CD4-positive, alpha-beta T cell treated with Interleukin-21 for 1 hour (primary cell): ENCODE measurements around the gene MOV10L1.
"Not testable (repeated sequence)": the region's sequence is repeated elsewhere in the genome, so short reads cannot be mapped to it uniquely, and the experiment has no call there.

Source experiments
- DNase-seq: peaks from one replicate; pipeline ENCODE4 v3.0.0-alpha.2; 2020

The MOV10L1 gene

DNA sequence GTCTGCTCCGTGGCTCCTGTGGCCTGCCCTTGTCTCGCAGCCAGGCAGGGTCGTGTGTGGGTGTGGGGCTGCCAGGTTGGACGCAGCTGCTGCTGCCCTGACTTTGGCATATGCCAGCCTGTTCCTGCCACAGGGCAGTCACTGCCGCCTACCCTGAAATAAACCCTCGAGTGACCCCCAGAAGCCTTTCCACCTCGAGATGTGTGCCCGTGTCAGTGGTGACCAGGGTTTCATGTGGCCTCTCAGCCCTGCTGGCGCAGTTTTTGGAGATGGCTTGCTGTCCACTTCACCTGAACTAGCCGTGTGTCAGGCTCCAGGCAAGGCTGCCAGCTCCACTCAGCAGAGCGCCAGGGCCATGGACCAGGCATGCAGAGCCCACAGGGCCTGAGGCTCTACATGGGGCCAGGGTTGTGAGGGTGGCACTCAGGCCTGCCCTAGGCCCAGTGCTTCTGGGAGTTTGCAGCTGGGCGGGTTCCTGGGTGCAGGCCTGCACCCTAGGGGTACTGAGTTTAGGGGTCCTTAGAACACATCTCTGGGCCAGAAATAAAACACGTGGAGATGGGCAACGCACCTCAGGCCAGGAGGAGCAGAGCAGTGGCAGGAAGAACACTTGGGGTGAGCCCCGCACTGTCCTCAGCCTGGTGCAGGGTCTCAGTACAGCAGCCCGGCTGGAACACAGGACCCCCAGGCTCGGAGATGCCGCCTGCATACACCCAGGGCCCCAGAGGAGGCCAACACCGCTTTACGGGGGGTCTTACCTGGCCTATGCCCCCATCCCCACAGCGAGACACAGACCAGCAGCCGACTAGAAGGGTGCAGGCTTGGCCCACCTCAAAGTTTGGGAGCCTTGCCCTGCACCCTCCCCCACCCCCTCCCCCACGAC lies 71.9 kb downstream of the MOV10L1 start:
- no peak for DNase-seq

DNA sequence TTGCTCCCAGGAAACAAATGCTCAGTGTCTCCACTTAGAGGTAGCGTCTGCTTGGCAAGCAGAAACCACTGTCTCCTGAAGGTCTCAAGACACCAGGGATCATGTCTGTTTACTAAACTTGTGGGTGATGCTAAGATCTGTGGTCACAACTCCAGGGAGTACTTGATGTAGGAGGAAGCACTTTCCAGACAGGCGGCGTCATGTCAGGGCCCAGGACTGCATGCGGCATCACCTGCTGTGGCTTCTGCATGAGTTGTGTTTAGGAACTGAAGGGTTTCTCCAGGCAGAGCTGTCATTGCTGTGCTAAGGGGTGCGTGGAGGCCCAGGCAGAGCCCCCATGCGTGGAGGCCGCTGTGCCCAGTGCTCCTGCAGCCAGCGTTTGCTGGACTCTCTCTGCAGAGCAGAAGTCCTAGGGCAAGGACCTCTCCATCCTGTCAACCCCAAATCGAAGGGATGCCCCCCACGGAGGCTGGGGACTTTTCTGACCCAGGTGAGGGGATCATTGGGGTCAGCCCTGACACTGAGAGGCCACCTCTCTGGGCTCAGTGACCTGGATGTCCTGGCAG lies 72.7 kb downstream of the MOV10L1 start:
- no peak for DNase-seq

DNA sequence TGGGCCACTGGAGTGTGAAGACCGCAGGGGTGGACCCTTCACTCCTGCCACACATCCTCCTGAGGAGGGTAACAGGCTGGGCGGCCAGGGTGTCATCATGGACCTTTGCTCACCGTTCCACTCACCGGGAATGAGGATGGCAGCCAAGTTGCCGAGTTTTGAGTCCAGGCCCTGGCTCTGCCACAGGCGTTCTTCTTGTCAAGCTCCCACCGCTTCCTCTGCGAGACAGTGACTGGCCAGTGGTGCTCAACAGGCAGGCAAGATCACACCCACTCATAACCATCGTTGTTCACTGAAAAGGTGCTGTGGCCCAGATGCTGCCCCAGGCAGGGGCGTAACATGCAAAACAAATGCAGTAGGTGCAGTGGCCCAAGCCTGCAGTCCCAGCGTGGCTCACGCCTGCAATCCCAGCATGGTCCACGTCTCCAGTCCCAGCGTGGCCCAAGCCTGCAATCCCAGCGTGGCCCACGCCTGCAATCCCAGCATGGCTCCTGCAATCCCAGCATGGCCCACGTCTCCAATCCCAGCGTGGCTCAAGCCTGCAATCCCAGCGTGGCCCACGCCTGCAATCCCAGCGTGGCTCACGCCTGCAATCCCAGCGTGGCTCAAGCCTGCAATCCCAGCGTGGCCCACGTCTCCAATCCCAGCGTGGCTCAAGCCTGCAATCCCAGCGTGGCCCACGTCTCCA lies 75.8 kb downstream of the MOV10L1 start:
- DNase-seq = no peak

DNA sequence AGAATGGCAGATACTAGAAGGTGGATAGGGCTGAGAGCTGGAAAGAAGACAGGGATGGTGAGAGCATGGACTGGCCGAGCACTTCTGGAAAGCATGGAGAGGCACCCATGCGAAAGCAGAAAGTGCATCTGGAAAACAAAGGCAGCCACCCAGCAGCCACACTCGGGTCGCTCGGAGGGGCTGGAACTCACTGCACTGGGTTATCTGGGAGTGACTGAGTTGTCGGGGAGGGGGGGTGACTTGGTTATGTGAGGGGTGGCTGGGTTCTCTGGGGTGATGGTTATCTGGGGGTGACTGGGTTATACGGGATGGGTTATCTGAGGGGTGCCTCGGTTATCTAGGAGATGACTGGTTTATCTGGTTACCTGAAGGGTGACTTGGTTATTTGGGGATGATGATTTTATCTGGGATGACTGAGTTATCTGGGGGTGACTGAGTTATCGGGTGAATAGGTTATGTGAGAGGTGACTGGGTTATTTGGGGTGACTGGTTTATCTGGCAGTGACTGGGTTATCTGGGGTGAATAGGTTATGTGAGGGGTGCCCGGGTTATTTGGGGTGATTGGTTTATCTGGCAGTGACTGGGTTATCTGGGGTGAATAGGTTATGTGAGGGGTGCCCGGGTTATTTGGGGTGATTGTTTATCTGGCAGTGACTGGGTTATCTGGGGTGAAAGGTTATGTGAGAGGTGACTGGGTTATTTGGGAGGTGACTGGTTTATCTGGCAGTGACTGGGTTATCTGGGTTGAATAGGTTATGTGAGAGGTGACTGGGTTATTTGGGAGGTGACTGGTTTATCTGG lies 78.1 kb downstream of the MOV10L1 start:
- DNase-seq = no peak

DNA sequence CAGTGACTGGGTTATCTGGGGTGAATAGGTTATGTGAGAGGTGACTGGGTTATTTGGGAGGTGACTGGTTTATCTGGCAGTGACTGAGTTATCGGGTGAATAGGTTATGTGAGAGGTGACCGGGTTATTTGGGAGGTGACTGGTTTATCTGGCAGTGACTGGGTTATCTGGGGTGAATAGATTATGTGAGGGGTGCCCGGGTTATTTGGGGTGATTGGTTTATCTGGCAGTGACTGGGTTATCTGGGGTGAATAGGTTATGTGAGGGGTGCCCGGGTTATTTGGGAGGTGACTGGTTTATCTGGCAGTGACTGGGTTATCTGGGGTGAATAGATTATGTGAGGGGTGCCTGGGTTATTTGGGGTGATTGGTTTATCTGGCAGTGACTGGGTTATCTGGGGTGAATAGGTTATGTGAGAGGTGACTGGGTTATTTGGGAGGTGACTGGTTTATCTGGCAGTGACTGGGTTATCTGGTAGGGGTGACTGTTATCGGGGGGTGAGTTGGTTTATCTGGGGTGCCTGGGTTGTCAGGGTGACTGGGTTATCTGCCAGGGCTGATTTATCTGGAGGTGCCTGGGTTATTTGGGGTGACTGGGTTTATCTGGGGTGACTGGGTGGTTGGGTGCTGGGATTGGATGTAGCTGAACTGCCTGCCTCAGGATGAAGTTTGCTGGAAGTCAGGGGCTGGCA lies 78.8 kb downstream of the MOV10L1 start:
- not testable (repeated sequence) for DNase-seq

DNA sequence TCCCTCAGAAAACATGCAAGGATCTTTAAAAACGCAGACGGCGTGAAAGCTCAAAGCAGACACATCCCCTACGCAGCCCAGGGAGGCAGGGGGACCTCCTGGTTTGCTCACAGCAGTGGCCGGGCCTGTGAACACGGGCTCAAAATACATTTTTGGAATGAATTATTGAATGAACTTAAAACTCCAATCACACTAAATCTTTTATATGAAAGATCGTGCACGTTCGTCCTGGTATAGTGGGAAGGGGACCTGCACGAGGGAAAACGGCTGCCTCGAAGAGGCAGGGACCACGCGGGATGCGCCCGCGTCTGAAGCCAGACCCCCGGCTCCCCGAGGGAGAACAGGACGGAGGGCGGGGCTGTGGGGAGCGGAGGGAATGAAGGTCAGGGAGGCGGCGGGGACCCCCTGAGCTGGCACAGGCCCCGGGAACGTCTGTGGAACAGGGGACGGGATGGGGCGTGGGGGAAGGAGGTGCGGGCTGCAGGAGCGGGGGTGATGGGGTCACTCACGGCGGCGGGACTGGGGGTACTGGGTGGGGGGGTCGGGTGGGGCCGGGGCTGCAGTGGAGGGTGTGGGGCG lies 79.5 kb downstream of the MOV10L1 start:
- DNase-seq = no peak

DNA sequence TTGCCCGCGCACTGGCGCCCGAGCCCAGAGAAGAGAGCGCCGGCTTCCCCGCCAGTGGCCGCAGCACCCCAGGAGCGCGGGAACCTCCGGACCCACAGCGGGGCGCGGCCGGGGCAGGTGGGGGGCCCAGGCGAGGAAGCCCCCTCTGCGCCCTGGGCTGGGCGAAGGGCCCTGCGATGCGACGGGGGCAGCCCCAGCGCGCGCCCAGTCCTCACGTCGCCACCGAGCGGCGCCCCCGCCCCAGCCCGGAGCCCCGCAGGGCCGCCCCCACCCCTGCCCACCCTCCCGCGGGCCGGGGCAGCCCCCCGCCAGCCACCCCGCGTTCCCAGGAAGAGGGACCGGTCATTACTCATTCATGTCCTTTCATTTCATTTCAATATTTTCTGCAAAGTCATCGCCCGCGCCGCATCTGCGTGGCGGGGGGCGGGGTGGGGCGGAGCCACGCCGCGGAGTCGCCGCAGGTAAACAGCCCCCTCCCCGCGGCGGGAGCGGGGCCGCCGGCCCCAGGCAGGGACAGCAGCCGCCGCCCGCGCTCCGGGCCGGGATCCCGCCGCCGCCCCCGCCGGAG lies 80.1 kb downstream of the MOV10L1 start:
- DNase-seq = peak; percentile 19

DNA sequence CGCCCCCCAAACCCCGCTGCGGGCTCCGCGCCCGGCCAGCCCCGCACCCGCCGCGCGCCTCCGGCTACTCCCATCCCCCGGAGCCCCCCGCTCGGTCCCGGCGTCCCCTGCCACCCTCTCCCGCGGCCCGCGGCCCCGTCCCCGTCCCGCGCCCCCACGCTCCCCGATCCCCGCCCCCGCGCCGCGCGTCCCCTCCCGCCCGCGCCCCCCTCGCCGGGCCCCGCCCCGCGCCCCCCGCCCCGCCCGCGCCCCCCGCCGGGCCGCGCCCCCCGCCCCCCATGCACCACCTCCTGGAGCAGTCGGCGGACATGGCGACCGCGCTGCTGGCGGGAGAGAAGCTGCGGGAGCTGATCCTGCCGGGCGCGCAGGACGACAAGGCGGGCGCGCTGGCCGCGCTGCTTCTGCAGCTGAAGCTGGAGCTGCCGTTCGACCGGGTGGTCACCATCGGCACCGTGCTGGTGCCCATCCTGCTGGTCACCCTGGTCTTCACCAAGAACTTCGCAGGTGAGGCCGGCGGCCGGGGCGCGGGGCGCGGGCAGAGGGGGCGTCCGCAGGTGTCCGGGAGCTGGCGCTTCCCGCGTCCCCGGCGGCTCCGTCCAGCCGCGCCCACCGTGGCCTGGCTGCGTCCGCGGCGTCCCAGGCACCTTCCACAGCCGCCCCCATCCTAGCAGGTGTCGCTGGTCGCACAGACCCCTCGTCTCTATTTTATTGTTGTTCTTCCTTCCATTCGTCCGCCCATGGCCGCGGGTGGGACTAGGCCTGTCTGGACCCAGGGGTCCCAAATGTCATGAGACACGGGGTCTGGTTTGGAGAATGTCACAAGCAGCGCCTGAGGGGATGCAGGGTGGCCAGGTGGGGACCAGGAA lies 80.9 kb downstream of the MOV10L1 start, which contains the start of gene PANX2:
Gene PANX2 (plus strand): TSS at position 279 of the 866 bp plus-strand sequence. CDS start 0 bp downstream, at position 279.
- no peak for DNase-seq

DNA sequence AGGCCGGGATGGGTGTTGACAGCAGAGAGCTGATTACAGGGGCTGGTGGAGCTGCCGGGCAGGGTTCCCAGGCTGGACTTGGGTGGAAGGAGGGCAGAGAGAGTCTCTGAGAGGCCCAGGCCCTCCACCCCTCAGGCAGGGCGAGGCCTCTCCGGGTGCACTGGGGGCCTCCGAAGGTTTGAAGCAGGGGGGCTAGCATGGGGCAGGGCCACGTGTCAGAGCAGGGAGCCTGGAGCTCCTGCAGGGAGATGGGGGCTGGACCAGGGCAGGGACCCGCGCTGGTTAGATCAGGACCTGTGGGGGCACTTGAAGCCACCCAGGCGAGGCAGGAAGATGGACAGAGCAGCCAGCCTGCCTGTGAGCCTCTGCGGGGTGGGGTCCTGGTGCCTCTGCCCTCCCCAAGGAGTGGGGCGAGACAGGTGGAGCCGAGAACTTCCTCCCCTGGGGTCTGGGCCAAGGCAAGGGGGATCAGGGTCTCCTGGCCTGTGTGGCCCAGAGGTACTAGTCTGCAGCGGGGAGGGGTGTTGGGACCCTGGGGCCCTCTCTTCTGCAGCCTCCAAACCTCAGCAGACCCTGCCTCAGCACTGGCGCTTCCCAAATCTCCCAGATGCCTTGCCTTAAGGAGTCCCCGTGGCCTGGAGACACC lies 81.6 kb downstream of the MOV10L1 start:
- no peak for DNase-seq

DNA sequence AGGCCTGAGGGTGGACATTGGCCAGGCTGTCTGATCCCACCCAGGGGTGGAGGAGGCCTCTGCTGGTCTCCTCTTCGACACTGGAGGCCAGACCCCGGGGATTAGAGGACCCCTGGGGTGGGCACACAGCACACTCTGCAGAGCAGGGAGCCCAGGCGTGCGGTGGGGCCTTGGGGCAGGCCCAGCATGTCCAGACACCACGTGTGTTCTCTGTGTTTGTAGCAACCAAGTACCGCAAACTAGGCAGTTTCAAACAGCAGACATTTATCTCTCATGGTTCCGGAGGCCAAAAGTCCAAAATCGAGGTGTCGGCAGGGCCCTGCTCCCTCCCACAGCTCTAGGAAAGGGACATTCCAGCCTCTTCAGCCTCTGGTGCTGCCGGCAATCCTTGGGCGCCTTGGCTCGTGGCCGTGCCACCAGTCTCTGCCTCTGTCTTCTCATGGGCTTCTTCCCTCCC lies 82.2 kb downstream of the MOV10L1 start:
- DNase-seq = no peak

DNA sequence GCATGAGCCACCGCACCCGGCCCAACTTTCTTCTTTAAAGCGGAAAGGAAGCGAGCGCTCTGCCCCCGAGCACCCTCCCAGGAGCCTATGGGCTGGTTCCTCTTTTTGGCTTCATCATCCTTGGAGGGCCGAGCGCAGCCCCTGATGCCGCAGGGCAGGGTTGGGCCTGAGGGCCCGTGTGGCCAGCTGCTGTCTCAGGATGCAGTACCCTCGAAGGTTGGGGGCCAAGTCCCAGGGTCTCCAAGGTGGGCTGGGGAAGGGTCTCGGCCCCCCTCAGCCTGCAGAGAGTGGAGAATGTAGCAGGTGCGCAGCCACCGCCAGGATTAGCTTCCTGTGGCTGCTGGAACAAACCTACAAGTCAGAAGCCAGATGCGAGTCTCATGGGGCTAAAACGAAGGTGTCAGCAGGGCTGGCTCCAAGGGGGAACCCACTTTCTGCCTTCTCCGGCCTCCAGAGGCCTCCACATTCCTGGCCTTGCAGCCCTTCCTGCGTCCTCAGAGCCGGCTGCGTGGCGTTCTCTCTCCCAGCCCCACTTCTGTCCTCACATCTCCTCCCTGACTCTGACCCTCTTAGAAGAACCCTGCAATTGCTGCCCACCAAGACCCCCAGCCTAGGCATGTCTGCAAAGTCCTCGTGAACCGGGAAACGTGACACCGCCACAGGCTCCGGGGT lies 83.6 kb downstream of the MOV10L1 start:
- no peak for DNase-seq

DNA sequence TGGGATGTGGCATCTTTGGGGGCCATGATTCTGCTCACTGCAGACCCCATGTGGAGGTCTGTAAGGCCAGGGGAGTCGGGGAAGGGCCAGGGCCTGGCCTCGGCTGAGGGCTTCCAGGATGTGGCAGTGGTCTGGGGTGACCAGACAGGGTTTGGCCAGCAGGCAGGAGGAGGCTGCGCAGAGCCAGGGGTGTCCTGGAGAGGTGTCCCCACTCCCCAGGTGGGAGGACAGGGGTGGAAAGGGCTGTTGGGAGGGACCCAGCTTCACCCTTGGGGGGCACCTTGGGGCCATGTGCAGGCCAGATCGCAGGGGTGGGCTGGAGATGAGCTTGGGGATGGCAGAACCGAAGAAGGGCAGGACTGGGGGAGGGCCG lies 84.2 kb downstream of the MOV10L1 start:
- DNase-seq = no peak

DNA sequence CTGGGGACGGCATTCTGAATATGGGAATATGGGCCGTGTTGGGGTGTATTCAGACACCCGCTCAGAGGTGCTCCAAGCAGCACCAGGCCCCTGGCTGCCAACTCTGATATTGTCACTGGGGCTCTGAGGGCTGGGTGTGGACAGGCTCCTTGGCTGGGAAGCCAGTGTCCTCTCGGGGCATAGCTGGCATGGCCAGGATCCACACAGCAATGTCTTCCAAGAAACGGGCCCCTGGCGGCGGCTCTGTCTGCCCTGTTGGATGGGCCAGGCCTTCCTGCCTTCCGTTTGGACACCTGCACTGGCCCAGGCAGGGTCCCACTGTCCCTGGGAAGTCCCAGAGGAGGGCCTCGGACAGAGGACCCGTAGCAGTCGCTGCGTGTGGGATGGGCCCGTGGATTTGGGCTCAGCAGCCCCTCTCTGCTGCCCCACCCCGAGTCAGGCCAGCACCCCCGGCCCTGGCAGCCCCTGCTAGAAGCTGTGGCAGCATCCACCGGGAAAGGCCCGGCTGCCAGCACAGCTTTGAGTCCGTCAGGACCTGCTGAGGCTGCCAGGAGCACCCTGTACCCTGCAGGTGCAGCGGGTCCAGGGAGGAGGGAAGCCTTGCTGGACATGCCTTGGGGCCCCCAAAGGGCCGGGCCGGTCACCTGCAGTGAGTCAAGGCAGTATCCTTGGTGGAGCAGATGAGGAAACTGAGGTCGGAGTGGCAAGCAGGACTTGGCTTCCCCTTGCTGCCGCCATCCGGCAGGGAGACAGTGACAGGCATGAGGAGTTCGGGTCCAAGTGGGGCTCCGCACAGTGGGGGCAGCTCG lies 84.8 kb downstream of the MOV10L1 start:
- DNase-seq = no peak

DNA sequence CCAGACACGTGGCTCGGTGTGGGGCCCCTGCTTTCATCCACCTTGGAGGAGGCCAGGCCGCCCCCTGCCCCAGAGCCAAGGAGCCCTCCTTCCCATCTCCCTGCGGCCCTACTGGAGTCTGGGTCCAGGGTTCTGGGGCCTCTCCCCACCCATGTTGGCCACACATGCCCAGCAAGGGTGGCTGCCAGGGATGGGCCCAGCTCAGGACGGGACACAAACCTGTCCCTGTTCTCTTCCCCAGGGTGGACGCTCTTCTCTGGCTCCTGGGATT lies 85.3 kb downstream of the MOV10L1 start:
- no peak for DNase-seq

DNA sequence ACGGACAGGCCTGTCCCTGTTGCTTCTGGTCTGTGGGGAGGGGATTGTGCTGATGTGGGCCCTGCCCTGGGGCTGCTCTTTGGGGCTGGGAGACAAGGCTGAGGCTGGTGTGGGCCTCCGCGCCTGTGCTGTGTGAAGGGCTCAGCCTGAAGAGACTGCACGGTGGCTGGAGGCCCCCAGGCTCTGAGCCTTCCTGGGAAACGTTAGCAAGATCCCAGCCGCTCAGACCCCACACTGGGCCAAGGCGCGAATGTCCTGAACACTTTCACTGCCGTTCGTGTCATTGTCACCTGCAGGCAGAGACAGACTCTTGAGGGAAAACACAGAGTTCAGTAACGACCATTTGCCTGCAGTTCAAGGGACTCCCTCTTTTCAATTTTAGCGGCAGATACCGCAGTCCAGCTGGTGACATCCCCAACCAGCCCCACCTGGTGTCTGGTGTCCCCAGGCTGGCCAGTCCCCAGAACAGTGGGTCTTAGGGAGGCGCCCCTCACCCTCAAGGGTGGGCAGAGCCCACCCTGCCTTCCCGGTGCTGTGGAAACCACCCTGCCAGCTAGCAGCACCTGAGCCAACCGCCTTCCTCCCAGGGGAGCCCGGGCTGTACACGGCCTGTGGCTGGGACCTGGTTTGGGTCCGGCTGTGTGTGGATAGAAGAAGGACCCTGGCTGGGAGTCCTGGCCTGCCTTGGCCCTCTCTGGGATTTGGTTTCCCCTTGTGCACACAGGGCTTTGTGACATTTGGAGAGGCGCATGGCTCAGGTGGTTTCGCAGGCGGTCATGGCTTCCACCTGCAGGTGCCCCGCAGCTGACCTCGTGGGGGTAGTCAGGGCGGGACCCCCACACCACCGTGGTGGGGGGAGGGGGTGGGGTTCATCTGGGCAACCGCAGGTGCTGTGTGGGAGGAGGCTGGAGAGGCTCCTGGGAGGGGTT lies 86.4 kb downstream of the MOV10L1 start:
- DNase-seq = no peak

DNA sequence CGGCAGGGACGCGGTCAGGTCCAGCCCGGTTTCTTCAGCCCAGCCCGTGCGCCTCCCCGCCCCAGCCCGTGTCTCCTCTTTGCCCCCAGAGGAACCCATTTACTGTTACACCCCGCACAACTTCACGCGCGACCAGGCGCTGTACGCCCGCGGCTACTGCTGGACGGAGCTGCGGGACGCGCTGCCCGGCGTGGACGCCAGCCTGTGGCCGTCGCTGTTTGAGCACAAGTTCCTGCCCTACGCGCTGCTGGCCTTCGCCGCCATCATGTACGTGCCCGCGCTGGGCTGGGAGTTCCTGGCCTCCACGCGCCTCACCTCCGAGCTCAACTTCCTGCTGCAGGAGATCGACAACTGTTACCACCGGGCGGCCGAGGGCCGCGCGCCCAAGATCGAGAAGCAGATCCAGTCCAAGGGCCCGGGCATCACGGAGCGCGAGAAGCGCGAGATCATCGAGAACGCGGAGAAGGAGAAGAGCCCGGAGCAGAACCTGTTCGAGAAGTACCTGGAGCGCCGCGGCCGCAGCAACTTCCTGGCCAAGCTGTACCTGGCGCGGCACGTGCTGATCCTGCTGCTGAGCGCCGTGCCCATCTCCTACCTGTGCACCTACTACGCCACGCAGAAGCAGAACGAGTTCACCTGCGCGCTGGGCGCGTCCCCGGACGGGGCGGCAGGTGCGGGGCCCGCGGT lies 87.2 kb downstream of the MOV10L1 start:
- no peak for DNase-seq
